Measurements from ENCODE around the gene CBX4. TPM values are rescaled to one million over a fixed set of nuclear protein-coding genes. Genes with fewer than 3 reads are reported as not detected.
A peak's percentile ranks its signal among the peaks of the same experiment; 100 is the strongest.

The CBX4 gene
- total RNA-seq, 1 donor from 2014 or later = 39.6 TPM

DNA sequence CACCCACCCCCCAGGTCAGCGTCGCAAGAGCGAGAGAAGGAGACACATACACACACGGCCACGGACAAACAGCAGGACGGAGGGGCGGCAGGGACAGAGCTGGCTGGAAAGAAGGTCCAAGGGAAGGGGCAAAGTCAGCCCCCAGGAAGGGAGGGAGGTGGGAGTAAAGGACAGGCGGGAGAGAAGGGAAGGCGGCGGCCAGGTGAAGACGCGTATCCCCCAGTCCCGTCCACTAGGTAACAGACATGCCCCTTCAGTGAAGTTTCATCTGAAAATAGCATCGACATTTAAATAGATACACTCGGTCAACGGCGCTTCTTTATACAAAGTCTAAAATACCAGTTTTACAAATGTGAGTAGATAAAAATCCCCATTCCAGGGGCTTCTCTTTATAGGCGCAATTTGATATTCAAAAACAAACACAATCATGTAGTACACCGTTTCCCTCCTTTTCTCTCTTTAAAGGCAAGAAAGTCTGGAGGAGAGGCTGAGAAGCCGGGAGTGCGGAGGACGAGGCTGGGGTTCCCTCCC lies 46.8 kb downstream of the CBX4 start:
- no peak for DNase-seq (ENCODE audit: extremely low spot score, unreplicated experiment)

DNA sequence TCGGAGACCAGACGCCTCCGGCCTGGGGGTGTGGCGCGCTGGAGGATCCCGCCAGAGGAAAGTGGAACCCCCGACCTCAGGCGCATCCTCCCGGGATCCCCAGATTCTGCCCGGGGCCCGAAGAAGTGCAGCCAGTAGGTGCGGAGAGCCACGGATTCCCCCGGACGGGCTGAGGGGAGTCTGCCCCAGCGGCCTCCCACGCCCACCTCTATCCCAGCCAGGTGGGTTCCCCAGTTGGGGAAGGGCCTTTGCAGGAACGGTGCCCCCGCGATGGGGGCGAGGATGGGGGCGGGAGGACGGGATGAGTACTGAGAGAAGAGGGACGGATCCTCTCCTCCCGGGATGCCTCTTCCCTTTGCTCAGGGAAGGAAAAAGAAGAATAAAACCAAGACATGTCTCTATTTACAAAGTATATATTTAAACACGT lies 47.5 kb downstream of the CBX4 start:
- DNase-seq (ENCODE audit: extremely low spot score, unreplicated experiment) = peak; percentile 71
- TF ChIP-seq, protein P1, sequence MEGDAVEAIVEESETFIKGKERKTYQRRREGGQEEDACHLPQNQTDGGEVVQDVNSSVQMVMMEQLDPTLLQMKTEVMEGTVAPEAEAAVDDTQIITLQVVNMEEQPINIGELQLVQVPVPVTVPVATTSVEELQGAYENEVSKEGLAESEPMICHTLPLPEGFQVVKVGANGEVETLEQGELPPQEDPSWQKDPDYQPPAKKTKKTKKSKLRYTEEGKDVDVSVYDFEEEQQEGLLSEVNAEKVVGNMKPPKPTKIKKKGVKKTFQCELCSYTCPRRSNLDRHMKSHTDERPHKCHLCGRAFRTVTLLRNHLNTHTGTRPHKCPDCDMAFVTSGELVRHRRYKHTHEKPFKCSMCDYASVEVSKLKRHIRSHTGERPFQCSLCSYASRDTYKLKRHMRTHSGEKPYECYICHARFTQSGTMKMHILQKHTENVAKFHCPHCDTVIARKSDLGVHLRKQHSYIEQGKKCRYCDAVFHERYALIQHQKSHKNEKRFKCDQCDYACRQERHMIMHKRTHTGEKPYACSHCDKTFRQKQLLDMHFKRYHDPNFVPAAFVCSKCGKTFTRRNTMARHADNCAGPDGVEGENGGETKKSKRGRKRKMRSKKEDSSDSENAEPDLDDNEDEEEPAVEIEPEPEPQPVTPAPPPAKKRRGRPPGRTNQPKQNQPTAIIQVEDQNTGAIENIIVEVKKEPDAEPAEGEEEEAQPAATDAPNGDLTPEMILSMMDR (conservative IDR thresholded peaks at IDR 0.05) = no peak
- Mint-ChIP-seq H3K36me3 (peaks cover 6% of the 10 kb centered on the region), H3K4me3 (peak overlapping the region; percentile 82), H3K27me3 (peaks cover 59% of the 10 kb centered on the region), H3K4me1 (ENCODE audit: unreplicated experiment) (peaks cover 34% of the 10 kb centered on the region), H3K9me3 (no peaks in the 10 kb centered on the region), H3K27ac (peak overlapping the region; percentile 41)

More for the DNA sequence above, 46.8 kb downstream of the CBX4 start:
- Mint-ChIP-seq H3K36me3 (peaks cover 3% of the 10 kb centered on the region), H3K4me3 (peak overlapping the region; percentile 82), H3K9me3 (no peaks in the 10 kb centered on the region), H3K27me3 (peaks cover 55% of the 10 kb centered on the region), H3K4me1 (ENCODE audit: unreplicated experiment) (peaks cover 33% of the 10 kb centered on the region), H3K27ac (peak overlapping the region; percentile 41)
- TF ChIP-seq, protein P1 (conservative IDR thresholded peaks at IDR 0.05) = no peak

DNA sequence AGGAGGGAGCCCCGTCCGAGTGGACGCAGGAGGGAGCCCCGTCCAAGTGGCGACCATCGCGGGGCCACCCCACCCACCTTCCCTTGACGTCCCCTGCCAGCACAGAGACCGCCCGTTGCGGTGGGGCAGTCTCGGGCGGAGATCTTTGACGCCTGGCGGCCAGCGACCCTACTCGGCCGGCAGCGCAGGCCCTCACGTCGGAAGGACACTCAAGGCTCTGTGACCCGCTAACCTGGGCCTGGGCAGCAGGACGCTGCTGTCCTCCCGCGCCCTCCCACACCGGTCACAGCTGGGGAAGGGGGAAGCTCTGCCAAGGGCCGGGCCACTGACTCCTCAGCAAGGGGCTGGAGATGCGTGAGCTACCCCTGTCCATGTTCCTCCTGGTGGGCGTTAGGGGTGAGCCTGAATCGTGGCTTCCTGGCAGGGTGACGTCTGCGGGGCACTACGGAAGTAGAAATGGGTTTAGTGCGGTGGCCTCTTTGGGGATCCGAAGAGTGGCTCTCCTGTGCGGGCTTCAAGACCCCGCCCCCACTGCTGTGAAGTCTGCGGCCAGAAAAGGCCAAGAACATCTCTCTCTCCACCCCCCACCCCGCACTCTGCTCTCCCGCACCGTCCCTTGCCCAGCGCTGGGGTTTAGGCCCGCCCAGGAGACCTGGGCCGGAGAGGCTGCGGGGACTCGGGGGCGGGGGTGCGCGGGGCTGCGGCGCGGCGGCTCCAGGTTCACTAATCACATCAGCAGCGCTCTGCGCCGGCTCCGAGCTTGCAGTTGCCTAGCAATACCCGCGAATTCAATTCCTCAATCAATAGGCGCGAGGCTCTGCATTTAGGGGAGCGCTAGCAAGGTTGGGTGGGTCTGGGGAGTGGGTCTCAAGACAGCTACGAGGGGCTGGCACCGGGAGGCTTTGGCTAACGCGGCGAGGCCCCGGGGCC lies 48.2 kb downstream of the CBX4 start:
- TF ChIP-seq, protein P1 (conservative IDR thresholded peaks at IDR 0.05) = no peak
- H3K4me1 Mint-ChIP-seq (ENCODE audit: unreplicated experiment) = peaks cover 30% of the 10 kb centered on the region
- H3K27me3 Mint-ChIP-seq = peaks cover 64% of the 10 kb centered on the region
- H3K27ac Mint-ChIP-seq = no peak overlapping the region
- no peaks in the 10 kb centered on the region for H3K9me3 Mint-ChIP-seq
- peak; percentile 70 for DNase-seq (ENCODE audit: extremely low spot score, unreplicated experiment)
- H3K36me3 Mint-ChIP-seq = peaks cover 6% of the 10 kb centered on the region
- no peak overlapping the region for H3K4me3 Mint-ChIP-seq

DNA sequence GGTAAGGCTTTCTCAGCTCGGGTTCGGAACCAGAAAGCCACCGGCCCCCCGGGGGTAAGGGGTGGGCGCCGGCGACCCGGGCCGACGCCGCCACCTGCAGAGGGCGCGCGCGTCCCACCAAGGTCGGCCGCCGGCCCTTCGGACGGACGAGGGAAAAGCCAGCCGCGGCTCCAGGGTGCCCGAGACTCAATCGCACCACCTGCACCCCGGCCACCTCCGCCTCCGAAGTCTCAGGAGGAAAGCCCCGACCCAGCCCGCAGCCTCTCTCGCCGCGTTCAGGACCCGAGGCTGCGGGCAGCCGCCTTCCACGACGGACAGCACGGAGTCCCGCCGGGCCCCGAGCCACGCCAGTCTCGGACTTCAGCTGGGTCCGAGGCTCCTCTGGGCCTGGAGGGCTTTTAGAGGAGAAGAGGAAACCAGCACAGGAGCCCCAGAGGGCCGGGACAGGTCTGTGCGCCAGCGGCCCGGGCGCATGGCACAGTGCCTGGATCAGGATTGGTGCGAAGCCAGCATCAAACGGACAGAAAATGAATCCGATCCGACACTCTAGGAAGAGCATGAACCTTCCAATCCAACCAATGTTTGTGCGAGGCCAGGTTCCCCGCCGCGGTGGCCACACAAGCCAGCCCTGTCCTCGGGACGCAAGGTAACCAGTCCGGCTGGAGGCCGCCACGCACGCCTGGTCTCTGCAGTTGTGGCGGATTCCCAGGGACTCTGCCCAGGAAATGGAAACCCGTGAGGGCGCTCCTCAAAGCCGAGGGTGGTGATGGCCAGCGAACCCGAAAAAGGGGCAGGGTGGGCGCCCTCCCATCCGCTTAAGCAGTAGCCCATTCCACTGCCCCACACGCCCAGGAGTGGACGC lies 49.1 kb downstream of the CBX4 start:
- Mint-ChIP-seq H3K4me1 (ENCODE audit: unreplicated experiment) (peaks cover 27% of the 10 kb centered on the region), H3K4me3 (no peak overlapping the region), H3K9me3 (no peaks in the 10 kb centered on the region), H3K27me3 (peaks cover 67% of the 10 kb centered on the region), H3K27ac (no peak overlapping the region), H3K36me3 (peaks cover 8% of the 10 kb centered on the region)
- TF ChIP-seq, protein P1 (conservative IDR thresholded peaks at IDR 0.05) = peak; percentile 83
- DNase-seq (ENCODE audit: extremely low spot score, unreplicated experiment) = peak; percentile 72

Data from type B pancreatic cell (in vitro differentiated cells).